HepG2 (cell line): Measurements from ENCODE around the gene NEAT1. TPM values are rescaled to one million over a fixed set of nuclear protein-coding genes. Genes with fewer than 3 reads are reported as not detected.

ENCODE experiments used
- BCL6 ChIP-seq: IDR thresholded peaks from 2 replicates; pipeline ENCODE4 v1.6.1; 2016; ENCODE audit warnings: missing genetic modification reagents, missing compliant biosample characterization
- CCAR2 ChIP-seq: fragments of 200-400 bp; formaldehyde crosslinking; optimal IDR thresholded peaks from 2 replicates; pipeline ENCODE3; 2018; ENCODE audit warnings: low read depth, mild to moderate bottlenecking, low read length, moderate library complexity
- CSRNP1 ChIP-seq: sonication (generic); formaldehyde crosslinking; IDR thresholded peaks from 2 replicates; pipeline ENCODE4 v1.8.1; 2023; ENCODE audit warnings: mild to moderate bottlenecking, missing genetic modification reagents
- DZIP1 ChIP-seq: sonication (generic); formaldehyde crosslinking; IDR thresholded peaks from 2 replicates; pipeline ENCODE4 v1.5.0; 2020; ENCODE audit warnings: mild to moderate bottlenecking, missing genetic modification reagents
- FOSL1 ChIP-seq: sonication (generic); formaldehyde crosslinking; IDR thresholded peaks from 2 replicates; pipeline ENCODE4 v1.9.0; 2021; ENCODE audit warnings: missing genetic modification reagents, borderline replicate concordance
- FOXA3 ChIP-seq: IDR thresholded peaks from 2 replicates; pipeline ENCODE4 v1.6.1; 2016; ENCODE audit warnings: missing genetic modification reagents, missing compliant biosample characterization
- GMEB1 ChIP-seq: sonication (generic); formaldehyde crosslinking; IDR thresholded peaks from 2 replicates; pipeline ENCODE4 v1.5.1; 2020; ENCODE audit warnings: missing genetic modification reagents, mild to moderate bottlenecking, borderline replicate concordance
- HHEX ChIP-seq: IDR thresholded peaks from 2 replicates; pipeline ENCODE4 v1.6.1; 2016; ENCODE audit warnings: control low read depth
- MED8 ChIP-seq: sonication (generic); formaldehyde crosslinking; IDR thresholded peaks from 2 replicates; pipeline ENCODE4 v1.8.1; 2023; ENCODE audit warnings: mild to moderate bottlenecking, missing genetic modification reagents; ENCODE audit not compliant: insufficient replicate concordance
- MZF1 ChIP-seq: sonication (generic); formaldehyde crosslinking; IDR thresholded peaks from 2 replicates; pipeline ENCODE4 v1.8.1; 2023; ENCODE audit warnings: mild to moderate bottlenecking, missing genetic modification reagents, borderline replicate concordance
- RARG ChIP-seq: sonication (generic); formaldehyde crosslinking; IDR thresholded peaks from 2 replicates; pipeline ENCODE4 v1.4.0; 2020; ENCODE audit warnings: low read depth, mild to moderate bottlenecking, missing genetic modification reagents
- SKIL ChIP-seq: sonication (generic); formaldehyde crosslinking; IDR thresholded peaks from 2 replicates; pipeline ENCODE4 v1.8.0; 2022; ENCODE audit warnings: missing genetic modification reagents, mild to moderate bottlenecking, moderate library complexity, borderline replicate concordance
- ZBTB38 ChIP-seq: sonication (generic); formaldehyde crosslinking; IDR thresholded peaks from 2 replicates; pipeline ENCODE4 v1.5.1; 2020; ENCODE audit warnings: mild to moderate bottlenecking, missing genetic modification reagents
- ZFAT ChIP-seq: sonication (generic); formaldehyde crosslinking; conservative IDR thresholded peaks from 2 replicates; pipeline ENCODE4 v1.8.1; 2023; ENCODE audit warnings: missing genetic modification reagents, inconsistent platforms
- ZFP1 ChIP-seq: IDR thresholded peaks from 2 replicates; pipeline ENCODE4 v1.6.1; 2016
- polyA plus RNA-seq, 8 experiments: library from polyadenylated mRNA; depleted of rRNA in 3 of 8; stranded (reverse) in 7 of 8; unstranded in 1 of 8; fragments of >200 nt; fragmentation: Illumina TruSeq in 4 of 8; extraction: Trizol in 4 of 8; gene quantifications; 2 replicates each; pipeline versions ENCODE4 v1.2.1 to v1.2.3, GENCODE V29; 2011 to 2016; ENCODE audit warnings: low read depth in 4 of 8, missing spikeins in 1 of 8, mixed read lengths in 1 of 8; ENCODE audit not compliant: insufficient read depth in 1 of 8
- total RNA-seq, 5 experiments: library from RNA; depleted of rRNA; stranded (reverse); fragments of >200 nt; fragmentation: Illumina TruSeq; extraction: Trizol; gene quantifications; 2 replicates each; pipeline ENCODE4 v1.2.3, GENCODE V29; 2016; ENCODE audit warnings: low read depth in 1 of 5
- TF ChIP-seq, protein P1 (sequence below): sonication (generic); formaldehyde crosslinking; IDR thresholded peaks from 2 replicates; pipeline ENCODE4 v1.5.0; 2020; ENCODE audit warnings: missing genetic modification reagents, mild to moderate bottlenecking, borderline replicate concordance
- TF ChIP-seq, protein P2 (sequence below): sonication (generic); formaldehyde crosslinking; IDR thresholded peaks from 2 replicates; pipeline ENCODE4 v1.5.0; 2020; ENCODE audit warnings: mild to moderate bottlenecking, missing genetic modification reagents, borderline replicate concordance

The NEAT1 gene
- total and polyA plus RNA-seq, 2 of the 13 experiments (the other 11 are each of a cell fraction or from before 2014, with no cell fraction given): 20.5 to 41.2 TPM

- TF ChIP-seq DZIP1 (CRISPR knock-in tag) (no peak; the same call in 1 of the 2 replicates), MED8 (CRISPR knock-in tag) (peak; percentile 37), RARG (CRISPR knock-in tag) (no peak), GMEB1 (CRISPR knock-in tag) (peak; percentile 41; the same call in 1 of the 2 replicates), FOXA3 (CRISPR knock-in tag) (no peak; the same call in none of the 2 replicates), BCL6 (peak; percentile 53; the same call in 1 of the 2 replicates), SKIL (no peak), HHEX (CRISPR knock-in tag) (no peak), CCAR2 (no peak), ZFAT (no peak), CSRNP1 (CRISPR knock-in tag) (no peak), ZBTB38 (CRISPR knock-in tag) (peak; percentile 39; the same call in 1 of the 2 replicates), FOSL1 (CRISPR knock-in tag) (no peak), MZF1 (CRISPR knock-in tag) (no peak), ZFP1 (peak; percentile 78; the same call in 1 of the 2 replicates)
- TF ChIP-seq, protein P1, sequence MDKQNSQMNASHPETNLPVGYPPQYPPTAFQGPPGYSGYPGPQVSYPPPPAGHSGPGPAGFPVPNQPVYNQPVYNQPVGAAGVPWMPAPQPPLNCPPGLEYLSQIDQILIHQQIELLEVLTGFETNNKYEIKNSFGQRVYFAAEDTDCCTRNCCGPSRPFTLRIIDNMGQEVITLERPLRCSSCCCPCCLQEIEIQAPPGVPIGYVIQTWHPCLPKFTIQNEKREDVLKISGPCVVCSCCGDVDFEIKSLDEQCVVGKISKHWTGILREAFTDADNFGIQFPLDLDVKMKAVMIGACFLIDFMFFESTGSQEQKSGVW (CRISPR knock-in tag): no peak
- TF ChIP-seq, protein P2, sequence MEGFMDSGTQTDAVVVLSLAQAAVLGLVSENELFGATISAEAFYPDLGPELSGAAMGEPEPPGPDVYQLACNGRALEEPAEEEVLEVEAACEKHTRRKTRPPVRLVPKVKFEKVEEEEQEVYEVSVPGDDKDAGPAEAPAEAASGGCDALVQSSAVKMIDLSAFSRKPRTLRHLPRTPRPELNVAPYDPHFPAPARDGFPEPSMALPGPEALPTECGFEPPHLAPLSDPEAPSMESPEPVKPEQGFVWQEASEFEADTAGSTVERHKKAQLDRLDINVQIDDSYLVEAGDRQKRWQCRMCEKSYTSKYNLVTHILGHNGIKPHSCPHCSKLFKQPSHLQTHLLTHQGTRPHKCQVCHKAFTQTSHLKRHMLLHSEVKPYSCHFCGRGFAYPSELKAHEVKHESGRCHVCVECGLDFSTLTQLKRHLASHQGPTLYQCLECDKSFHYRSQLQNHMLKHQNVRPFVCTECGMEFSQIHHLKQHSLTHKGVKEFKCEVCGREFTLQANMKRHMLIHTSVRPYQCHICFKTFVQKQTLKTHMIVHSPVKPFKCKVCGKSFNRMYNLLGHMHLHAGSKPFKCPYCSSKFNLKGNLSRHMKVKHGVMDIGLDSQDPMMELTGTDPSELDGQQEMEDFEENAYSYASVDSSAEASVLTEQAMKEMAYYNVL (CRISPR knock-in tag): no peak
Measured at GRCh38 chr11:65487467-65488272, 65.1 kb downstream of the NEAT1 start (continued).
